Osteocyte (in vitro differentiated cells): Measurements from ENCODE around the gene KRT16. TPM values are rescaled to one million over a fixed set of nuclear protein-coding genes. Genes with fewer than 3 reads are reported as not detected.
"Not testable (repeated sequence)": the region's sequence is repeated elsewhere in the genome, so short reads cannot be mapped to it uniquely, and the experiment has no call there.

Source experiments
- DNase-seq: peaks from one replicate; pipeline ENCODE4 v3.0.0; 2021; ENCODE audit warnings: mixed read lengths; ENCODE audit not compliant: unreplicated experiment; ENCODE audit errors: extremely low spot score
- H3K27ac Mint-ChIP-seq: one replicate; pipeline ENCODE4 v1.8.0; 2021; ENCODE audit warnings: mild to moderate bottlenecking, mixed read lengths; ENCODE audit not compliant: unreplicated experiment
- H3K27me3 Mint-ChIP-seq: one replicate; pipeline ENCODE4 v1.8.0; 2021; ENCODE audit warnings: mixed read lengths; ENCODE audit not compliant: unreplicated experiment
- H3K36me3 Mint-ChIP-seq: one replicate; pipeline ENCODE4 v1.8.0; 2021; ENCODE audit warnings: mixed read lengths; ENCODE audit not compliant: unreplicated experiment
- H3K4me1 Mint-ChIP-seq: one replicate; pipeline ENCODE4 v1.8.0; 2021; ENCODE audit warnings: mixed read lengths; ENCODE audit not compliant: unreplicated experiment
- H3K4me3 Mint-ChIP-seq: one replicate; pipeline ENCODE4 v1.8.0; 2021; ENCODE audit warnings: mild to moderate bottlenecking, moderate library complexity, mixed read lengths; ENCODE audit not compliant: unreplicated experiment
- H3K9me3 Mint-ChIP-seq: one replicate; pipeline ENCODE4 v1.8.0; 2021; ENCODE audit warnings: mixed read lengths; ENCODE audit not compliant: unreplicated experiment
- long read RNA-seq: library from polyadenylated mRNA; unstranded; transcript quantifications from one replicate; pipeline ENCODE4 v2.0.0, GENCODE V29; 2021
- total RNA-seq: library from RNA; stranded (reverse); gene quantifications from 2 replicates; pipeline ENCODE4 v1.2.1, GENCODE V29; 2021
- TF ChIP-seq, protein P1 (sequence below): fragments of 200-600 bp; sonication (generic); IDR thresholded peaks from 2 replicates; pipeline ENCODE4 v1.5.0; 2021; ENCODE audit warnings: antibody characterized with exemption, mild to moderate bottlenecking, moderate library complexity

The KRT16 gene
- 1.3 and 1.4 TPM in 2 replicates for total RNA-seq
- long read RNA-seq, partial matches to known transcripts: 0 of 4 reads
- long read RNA-seq, other reads (novel, unspliced or antisense): 2 of 4 reads

DNA sequence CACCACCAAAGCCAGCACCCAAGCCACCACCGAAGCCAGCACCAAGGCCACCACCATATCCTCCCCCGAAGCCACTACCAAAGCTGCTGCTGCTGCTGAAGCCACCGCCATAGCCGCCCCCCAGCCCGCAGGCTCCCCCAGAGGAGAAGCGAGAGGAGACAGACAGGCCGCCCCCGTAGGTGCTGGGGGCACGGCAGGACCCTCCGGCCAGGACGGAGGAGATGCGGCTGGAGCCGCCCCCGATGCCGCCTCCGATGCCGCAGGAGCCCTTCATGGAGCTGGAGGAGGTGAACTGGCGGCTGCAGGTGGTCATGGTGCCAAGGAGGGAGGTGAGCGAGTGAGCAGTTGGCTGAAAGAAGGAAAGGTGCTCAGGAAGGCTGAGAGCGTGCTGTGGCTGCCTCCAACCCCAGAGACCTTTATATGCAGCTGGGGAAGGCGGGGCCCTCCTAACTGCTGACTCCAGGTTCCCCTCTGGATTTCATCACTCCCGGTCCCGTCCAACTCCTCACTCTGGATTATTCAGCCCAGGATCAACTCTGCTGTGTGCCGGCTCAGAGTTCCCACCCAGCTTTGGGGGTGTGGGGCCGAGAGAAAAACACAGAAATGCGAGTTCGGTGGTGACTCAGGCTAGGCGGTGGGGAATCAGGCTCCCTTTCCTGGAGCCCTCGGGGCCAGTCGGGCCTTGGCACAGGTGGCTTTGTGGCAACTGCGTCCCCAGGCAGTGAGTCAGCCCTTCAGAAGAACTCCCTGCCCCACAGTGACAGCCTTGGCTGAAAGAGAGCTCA lies at the start of gene KRT16:
TSS of gene KRT16 (minus strand) at position 392 of the 785 bp plus-strand sequence. CDS start at position 313, 79 bp downstream.
- DNase-seq, H3K4me3 Mint-ChIP-seq, H3K27me3 Mint-ChIP-seq, H3K27ac Mint-ChIP-seq, H3K36me3 Mint-ChIP-seq, H3K9me3 Mint-ChIP-seq: not testable (repeated sequence)
- peaks cover 16% of the 10 kb centered on the region for H3K4me1 Mint-ChIP-seq

DNA sequence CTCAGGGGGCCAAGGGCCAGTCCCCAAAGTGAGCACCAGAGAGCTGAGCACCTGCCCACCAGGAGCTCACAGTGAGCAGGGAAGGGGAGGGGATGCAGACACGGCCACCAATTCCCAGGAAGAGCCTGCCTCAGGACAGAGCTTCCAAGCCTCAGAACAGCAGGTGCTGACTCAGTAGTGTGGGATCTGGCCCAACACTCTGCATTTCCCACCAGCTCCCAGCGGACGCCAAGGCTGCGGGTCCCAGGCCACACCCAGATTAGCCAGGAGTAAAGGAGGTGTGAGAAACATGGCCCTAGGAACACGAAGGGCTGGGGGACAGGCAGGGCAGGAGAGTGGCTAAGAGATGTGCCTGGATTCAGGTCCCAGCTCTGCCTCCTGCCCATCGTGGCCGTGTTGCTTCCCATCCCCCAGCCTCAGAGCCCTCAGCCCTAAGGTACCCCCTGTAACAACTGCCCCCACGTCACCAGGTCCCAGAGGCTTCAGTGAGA lies 47.7 kb upstream of the KRT16 start:
- H3K9me3 Mint-ChIP-seq: no peaks in the 10 kb centered on the region
- DNase-seq: no peak
- no peaks in the 10 kb centered on the region for H3K27me3 Mint-ChIP-seq
- TF ChIP-seq, protein P1, sequence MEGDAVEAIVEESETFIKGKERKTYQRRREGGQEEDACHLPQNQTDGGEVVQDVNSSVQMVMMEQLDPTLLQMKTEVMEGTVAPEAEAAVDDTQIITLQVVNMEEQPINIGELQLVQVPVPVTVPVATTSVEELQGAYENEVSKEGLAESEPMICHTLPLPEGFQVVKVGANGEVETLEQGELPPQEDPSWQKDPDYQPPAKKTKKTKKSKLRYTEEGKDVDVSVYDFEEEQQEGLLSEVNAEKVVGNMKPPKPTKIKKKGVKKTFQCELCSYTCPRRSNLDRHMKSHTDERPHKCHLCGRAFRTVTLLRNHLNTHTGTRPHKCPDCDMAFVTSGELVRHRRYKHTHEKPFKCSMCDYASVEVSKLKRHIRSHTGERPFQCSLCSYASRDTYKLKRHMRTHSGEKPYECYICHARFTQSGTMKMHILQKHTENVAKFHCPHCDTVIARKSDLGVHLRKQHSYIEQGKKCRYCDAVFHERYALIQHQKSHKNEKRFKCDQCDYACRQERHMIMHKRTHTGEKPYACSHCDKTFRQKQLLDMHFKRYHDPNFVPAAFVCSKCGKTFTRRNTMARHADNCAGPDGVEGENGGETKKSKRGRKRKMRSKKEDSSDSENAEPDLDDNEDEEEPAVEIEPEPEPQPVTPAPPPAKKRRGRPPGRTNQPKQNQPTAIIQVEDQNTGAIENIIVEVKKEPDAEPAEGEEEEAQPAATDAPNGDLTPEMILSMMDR: no peak
- peaks cover 2% of the 10 kb centered on the region for H3K36me3 Mint-ChIP-seq
- no peak overlapping the region for H3K4me3 Mint-ChIP-seq
- no peaks in the 10 kb centered on the region for H3K4me1 Mint-ChIP-seq
- no peak overlapping the region for H3K27ac Mint-ChIP-seq

DNA sequence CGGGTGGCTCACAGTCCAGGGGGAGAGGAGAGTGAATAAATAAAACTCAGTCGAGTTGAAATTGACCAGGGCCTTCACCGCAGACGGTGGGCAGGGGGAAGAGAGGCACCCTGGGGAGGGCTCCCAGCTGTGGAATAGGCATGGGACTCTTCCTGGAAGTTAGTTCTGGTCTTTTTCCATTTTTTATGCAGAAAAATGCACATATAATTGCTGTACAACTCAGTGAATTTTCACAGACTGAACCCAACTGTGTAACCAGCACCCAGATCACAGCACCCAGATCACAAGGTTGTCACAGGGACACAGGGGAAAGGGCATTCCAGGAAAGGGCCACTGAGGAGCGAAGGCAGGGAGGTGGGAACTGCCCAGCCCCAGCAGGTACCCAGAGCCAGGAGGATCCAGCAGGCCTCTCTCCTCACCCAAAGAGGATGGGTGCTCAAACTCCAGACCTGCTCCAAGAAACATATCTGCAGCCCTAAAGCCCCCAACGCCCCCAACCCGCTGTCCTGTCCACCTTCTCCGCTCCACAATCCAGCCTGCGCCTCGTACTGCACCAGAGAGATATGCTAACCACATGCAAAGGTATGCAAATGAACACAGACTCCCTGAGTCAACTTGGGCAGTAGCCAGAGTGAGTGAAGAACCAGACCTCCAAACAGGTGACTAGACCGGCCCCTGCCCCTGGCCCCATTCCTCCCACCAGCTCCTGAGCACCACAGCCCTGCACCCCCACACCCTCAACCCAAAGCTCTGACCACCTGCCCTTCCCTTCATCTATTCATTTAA lies 47.1 kb upstream of the KRT16 start:
- no peaks in the 10 kb centered on the region for H3K27me3 Mint-ChIP-seq
- H3K4me1 Mint-ChIP-seq: no peaks in the 10 kb centered on the region
- DNase-seq: no peak
- H3K4me3 Mint-ChIP-seq: no peak overlapping the region
- H3K27ac Mint-ChIP-seq: no peak overlapping the region
- no peaks in the 10 kb centered on the region for H3K9me3 Mint-ChIP-seq
- TF ChIP-seq, protein P1: no peak
- H3K36me3 Mint-ChIP-seq: peaks cover 2% of the 10 kb centered on the region

DNA sequence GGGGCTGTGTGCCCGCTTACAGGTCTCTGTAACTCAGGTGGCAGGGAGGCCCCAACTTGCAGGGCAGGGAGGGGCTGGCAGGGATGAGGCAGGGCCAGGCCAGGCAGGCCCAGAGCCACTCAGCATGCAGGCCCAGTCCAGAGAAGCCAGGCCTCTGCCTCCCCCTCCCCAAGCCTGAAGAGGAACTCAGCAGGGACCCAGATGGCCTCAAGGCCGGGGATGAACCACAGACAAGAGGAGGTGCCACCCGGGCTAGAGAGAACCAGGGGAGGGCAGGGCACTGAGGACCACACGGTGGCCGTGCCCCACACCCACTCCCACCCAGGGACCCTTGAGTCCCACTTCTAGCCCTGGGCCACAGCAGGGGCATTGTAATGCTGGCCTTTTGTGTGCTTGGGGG lies 46.3 kb upstream of the KRT16 start:
- Mint-ChIP-seq H3K9me3 (no peaks in the 10 kb centered on the region), H3K27me3 (no peaks in the 10 kb centered on the region), H3K4me1 (no peaks in the 10 kb centered on the region), H3K36me3 (peaks cover 2% of the 10 kb centered on the region), H3K27ac (no peak overlapping the region), H3K4me3 (no peak overlapping the region)
- TF ChIP-seq, protein P1: no peak
- no peak for DNase-seq

DNA sequence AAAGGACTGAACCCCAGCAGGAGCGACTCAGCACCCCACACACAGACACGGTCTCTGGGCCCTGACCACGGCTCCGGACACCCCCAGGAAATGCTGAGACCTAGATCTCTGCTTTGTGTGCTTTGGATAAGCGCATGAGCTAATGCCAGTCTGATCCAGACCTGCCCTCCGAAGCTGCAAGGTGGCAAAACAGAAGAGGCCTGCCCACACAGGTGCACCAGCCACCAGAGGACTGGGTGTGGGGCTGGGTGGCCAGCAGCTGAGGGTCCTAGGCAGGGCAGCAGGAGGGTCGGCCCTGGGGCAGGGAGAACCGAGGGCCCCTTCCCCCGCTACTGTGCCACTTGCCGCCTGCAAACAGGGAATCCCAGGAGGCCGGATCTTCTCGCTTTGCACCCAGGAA lies 45.4 kb upstream of the KRT16 start:
- peaks cover 2% of the 10 kb centered on the region for H3K36me3 Mint-ChIP-seq
- TF ChIP-seq, protein P1: no peak
- H3K27me3 Mint-ChIP-seq: no peaks in the 10 kb centered on the region
- no peak for DNase-seq
- H3K4me1 Mint-ChIP-seq: no peaks in the 10 kb centered on the region
- H3K27ac Mint-ChIP-seq: no peak overlapping the region
- H3K9me3 Mint-ChIP-seq: no peaks in the 10 kb centered on the region
- no peak overlapping the region for H3K4me3 Mint-ChIP-seq
